Astrocyte (in vitro differentiated cells and primary cell): ENCODE measurements around the gene NKAIN2.

ENCODE experiments used
- EZH2 ChIP-seq: IDR thresholded peaks from 2 replicates; pipeline ENCODE4 v1.6.1; 2012; ENCODE audit warnings: mild to moderate bottlenecking, low read length, inconsistent platforms; ENCODE audit not compliant: insufficient read depth
- TF ChIP-seq, protein P1 (sequence below): IDR thresholded peaks from 2 replicates; pipeline ENCODE4 v1.5.1; 2011; ENCODE audit warnings: low read depth, mild to moderate bottlenecking, inconsistent platforms, low read length, moderate library complexity; ENCODE audit not compliant: insufficient read depth

DNA sequence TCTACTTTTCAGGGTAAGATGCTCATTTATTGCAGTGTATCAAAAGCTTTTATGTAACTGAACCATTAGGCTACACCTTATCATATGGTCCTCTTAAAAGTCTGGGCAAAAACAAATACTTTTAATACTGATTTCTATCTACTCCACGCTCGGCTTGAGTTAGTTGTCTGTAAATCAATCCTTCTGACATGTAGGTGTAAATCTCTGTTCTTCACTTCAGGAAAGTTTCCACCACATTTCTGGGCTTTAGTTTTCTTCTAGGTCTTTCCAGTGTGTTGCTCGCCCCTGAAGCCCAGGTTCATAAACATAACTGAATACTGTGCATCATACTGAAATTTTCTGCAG, 1069.4 kb downstream of the NKAIN2 start:
- TF ChIP-seq, protein P1, sequence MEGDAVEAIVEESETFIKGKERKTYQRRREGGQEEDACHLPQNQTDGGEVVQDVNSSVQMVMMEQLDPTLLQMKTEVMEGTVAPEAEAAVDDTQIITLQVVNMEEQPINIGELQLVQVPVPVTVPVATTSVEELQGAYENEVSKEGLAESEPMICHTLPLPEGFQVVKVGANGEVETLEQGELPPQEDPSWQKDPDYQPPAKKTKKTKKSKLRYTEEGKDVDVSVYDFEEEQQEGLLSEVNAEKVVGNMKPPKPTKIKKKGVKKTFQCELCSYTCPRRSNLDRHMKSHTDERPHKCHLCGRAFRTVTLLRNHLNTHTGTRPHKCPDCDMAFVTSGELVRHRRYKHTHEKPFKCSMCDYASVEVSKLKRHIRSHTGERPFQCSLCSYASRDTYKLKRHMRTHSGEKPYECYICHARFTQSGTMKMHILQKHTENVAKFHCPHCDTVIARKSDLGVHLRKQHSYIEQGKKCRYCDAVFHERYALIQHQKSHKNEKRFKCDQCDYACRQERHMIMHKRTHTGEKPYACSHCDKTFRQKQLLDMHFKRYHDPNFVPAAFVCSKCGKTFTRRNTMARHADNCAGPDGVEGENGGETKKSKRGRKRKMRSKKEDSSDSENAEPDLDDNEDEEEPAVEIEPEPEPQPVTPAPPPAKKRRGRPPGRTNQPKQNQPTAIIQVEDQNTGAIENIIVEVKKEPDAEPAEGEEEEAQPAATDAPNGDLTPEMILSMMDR: no peak
- no peak for TF ChIP-seq EZH2
